ENCODE results near the gene CXCL11.

Gene CXCL11

GRCh38 chr4:76067652-76068286 is 31.9 kb upstream of the CXCL11 start:
- H3K9me3 ChIP-seq (ENCODE audit: insufficient read depth, low read length), result peaks cover 12% of the 10 kb centered on the region; the same call in 1 of the 2 replicates
- DNase-seq (ENCODE audit: low read depth, low spot score), result peak; percentile 52
- no peaks in the 10 kb centered on the region for H3K36me3 ChIP-seq (ENCODE audit: insufficient read depth, insufficient read length, low read length)
- no peaks in the 10 kb centered on the region for H3K4me1 ChIP-seq (ENCODE audit: insufficient read depth, insufficient read length)
- no peak overlapping the region for H3K9ac ChIP-seq (ENCODE audit: insufficient read length, low read depth)
- no peak overlapping the region for H3K4me3 ChIP-seq (ENCODE audit: insufficient read length, low read depth)
- no peak for TF ChIP-seq ZNF274 (IDR thresholded peaks at IDR 0.05; ENCODE audit: low read depth, low read length)
- no peak for TF ChIP-seq YY1 (IDR thresholded peaks at IDR 0.05; ENCODE audit: insufficient read depth, insufficient read length)
- no peak for TF ChIP-seq SUZ12 (IDR thresholded peaks at IDR 0.05; ENCODE audit: extremely low read depth, insufficient read depth, insufficient read length)
- no peaks in the 10 kb centered on the region for H3K27me3 ChIP-seq (ENCODE audit: insufficient read depth, insufficient read length)

- Histone ChIP-seq H3K27me3 (ENCODE audit: insufficient read depth, insufficient read length) (no peaks in the 10 kb centered on the region), H3K9ac (ENCODE audit: insufficient read length, low read depth) (no peak overlapping the region), H3K9me3 (ENCODE audit: insufficient read depth, low read length) (peaks cover 12% of the 10 kb centered on the region; the same call in 1 of the 2 replicates), H3K4me3 (ENCODE audit: insufficient read length, low read depth) (no peak overlapping the region), H3K36me3 (ENCODE audit: insufficient read depth, insufficient read length, low read length) (no peaks in the 10 kb centered on the region), H3K4me1 (ENCODE audit: insufficient read depth, insufficient read length) (no peaks in the 10 kb centered on the region)
- no peak for DNase-seq (ENCODE audit: low read depth, low spot score)
- TF ChIP-seq SUZ12 (IDR thresholded peaks at IDR 0.05; ENCODE audit: extremely low read depth, insufficient read depth, insufficient read length), result no peak
- TF ChIP-seq ZNF274 (IDR thresholded peaks at IDR 0.05; ENCODE audit: low read depth, low read length), result no peak
- TF ChIP-seq YY1 (IDR thresholded peaks at IDR 0.05; ENCODE audit: insufficient read depth, insufficient read length), result no peak
Observed at GRCh38 chr4:76066546-76066945, 30.7 kb upstream of the CXCL11 start.

DNA sequence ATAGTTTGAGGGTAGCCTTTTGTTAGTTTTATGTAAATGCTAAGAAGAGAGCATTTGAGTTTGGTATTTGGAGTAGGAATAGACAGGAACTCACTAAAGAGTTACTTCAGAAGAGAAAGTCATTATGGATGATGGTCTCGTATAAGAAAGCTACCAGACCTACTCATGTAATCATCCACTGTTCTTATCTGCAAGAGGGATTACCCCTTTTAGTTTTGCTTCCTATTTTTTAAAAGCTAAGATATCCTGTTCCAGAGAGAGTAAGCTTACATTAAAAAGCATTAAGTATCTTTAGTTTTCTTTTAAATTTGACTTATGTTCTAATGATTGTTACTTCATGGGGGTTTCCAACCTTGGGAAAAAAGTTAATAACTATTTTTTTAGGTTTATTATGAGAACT is 26.1 kb upstream of the CXCL11 start:
- Histone ChIP-seq H3K36me3 (ENCODE audit: insufficient read depth, insufficient read length, low read length) (no peaks in the 10 kb centered on the region), H3K4me3 (ENCODE audit: insufficient read length, low read depth) (no peak overlapping the region), H3K9me3 (ENCODE audit: insufficient read depth, low read length) (peaks cover 12% of the 10 kb centered on the region; the same call in 1 of the 2 replicates), H3K9ac (ENCODE audit: insufficient read length, low read depth) (no peak overlapping the region), H3K27me3 (ENCODE audit: insufficient read depth, insufficient read length) (no peaks in the 10 kb centered on the region), H3K4me1 (ENCODE audit: insufficient read depth, insufficient read length) (no peaks in the 10 kb centered on the region)
- DNase-seq (ENCODE audit: low read depth, low spot score), result no peak
- TF ChIP-seq SUZ12 (IDR thresholded peaks at IDR 0.05; ENCODE audit: extremely low read depth, insufficient read depth, insufficient read length), result no peak
- TF ChIP-seq ZNF274 (IDR thresholded peaks at IDR 0.05; ENCODE audit: low read depth, low read length), result no peak
- TF ChIP-seq YY1 (IDR thresholded peaks at IDR 0.05; ENCODE audit: insufficient read depth, insufficient read length), result no peak

DNA sequence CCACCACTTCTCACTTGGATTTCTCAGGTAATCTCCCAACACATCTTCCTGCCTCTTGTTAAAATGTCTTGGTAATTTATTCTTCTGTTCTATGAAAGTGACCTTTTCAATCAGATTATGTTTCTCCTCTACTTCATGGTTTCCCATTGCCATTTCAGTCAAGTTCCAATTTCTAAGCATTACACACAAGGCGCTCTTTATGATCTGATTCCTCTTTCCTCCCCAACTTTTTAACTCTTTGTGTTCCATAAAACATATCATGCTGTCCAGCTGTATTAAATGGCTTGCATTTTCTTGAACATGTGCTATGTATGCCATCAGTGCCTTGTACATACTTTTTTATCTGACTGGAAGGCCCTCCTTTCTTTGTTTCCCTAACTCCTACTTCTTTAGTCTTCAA is 25.6 kb upstream of the CXCL11 start:
- Histone ChIP-seq H3K9ac (ENCODE audit: insufficient read length, low read depth) (no peak overlapping the region), H3K4me3 (ENCODE audit: insufficient read length, low read depth) (no peak overlapping the region), H3K9me3 (ENCODE audit: insufficient read depth, low read length) (peaks cover 7% of the 10 kb centered on the region; the same call in 1 of the 2 replicates), H3K27me3 (ENCODE audit: insufficient read depth, insufficient read length) (no peaks in the 10 kb centered on the region), H3K4me1 (ENCODE audit: insufficient read depth, insufficient read length) (no peaks in the 10 kb centered on the region), H3K36me3 (ENCODE audit: insufficient read depth, insufficient read length, low read length) (no peaks in the 10 kb centered on the region)
- no peak for TF ChIP-seq YY1 (IDR thresholded peaks at IDR 0.05; ENCODE audit: insufficient read depth, insufficient read length)
- no peak for TF ChIP-seq ZNF274 (IDR thresholded peaks at IDR 0.05; ENCODE audit: low read depth, low read length)
- TF ChIP-seq SUZ12 (IDR thresholded peaks at IDR 0.05; ENCODE audit: extremely low read depth, insufficient read depth, insufficient read length), result no peak
- DNase-seq (ENCODE audit: low read depth, low spot score), result no peak

DNA sequence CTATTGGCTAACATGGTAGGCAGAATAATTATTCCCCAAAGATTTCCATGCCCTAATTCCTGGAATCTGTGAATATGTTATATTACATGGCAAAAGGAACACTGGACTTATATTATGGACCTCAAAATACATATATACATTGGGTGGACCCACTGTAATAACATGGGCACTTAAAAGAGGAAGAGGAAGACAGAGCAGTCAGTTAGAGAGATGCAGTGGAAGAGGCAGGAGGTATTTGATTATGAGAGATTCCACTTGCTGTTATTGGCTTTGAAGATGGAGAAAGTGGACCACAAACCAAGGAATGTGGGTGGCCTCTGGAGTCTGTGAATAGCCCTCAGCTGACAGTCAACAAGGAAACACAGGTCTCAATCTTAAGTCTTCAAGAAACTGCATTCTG is 24.6 kb upstream of the CXCL11 start:
- H3K9ac ChIP-seq (ENCODE audit: insufficient read length, low read depth), result no peak overlapping the region
- DNase-seq (ENCODE audit: low read depth, low spot score), result no peak
- TF ChIP-seq YY1 (IDR thresholded peaks at IDR 0.05; ENCODE audit: insufficient read depth, insufficient read length), result no peak
- TF ChIP-seq ZNF274 (IDR thresholded peaks at IDR 0.05; ENCODE audit: low read depth, low read length), result no peak
- TF ChIP-seq SUZ12 (IDR thresholded peaks at IDR 0.05; ENCODE audit: extremely low read depth, insufficient read depth, insufficient read length), result no peak
- H3K4me1 ChIP-seq (ENCODE audit: insufficient read depth, insufficient read length), result no peaks in the 10 kb centered on the region
- H3K9me3 ChIP-seq (ENCODE audit: insufficient read depth, low read length), result no peaks in the 10 kb centered on the region
- H3K27me3 ChIP-seq (ENCODE audit: insufficient read depth, insufficient read length), result no peaks in the 10 kb centered on the region
- H3K4me3 ChIP-seq (ENCODE audit: insufficient read length, low read depth), result no peak overlapping the region
- H3K36me3 ChIP-seq (ENCODE audit: insufficient read depth, insufficient read length, low read length), result no peaks in the 10 kb centered on the region

- Histone ChIP-seq H3K9me3 (ENCODE audit: insufficient read depth, low read length) (no peaks in the 10 kb centered on the region), H3K4me1 (ENCODE audit: insufficient read depth, insufficient read length) (no peaks in the 10 kb centered on the region), H3K36me3 (ENCODE audit: insufficient read depth, insufficient read length, low read length) (no peaks in the 10 kb centered on the region), H3K27me3 (ENCODE audit: insufficient read depth, insufficient read length) (no peaks in the 10 kb centered on the region), H3K9ac (ENCODE audit: insufficient read length, low read depth) (no peak overlapping the region), H3K4me3 (ENCODE audit: insufficient read length, low read depth) (no peak overlapping the region)
- DNase-seq (ENCODE audit: low read depth, low spot score), result no peak
- TF ChIP-seq ZNF274 (IDR thresholded peaks at IDR 0.05; ENCODE audit: low read depth, low read length) (no peak), SUZ12 (IDR thresholded peaks at IDR 0.05; ENCODE audit: extremely low read depth, insufficient read depth, insufficient read length) (no peak), YY1 (IDR thresholded peaks at IDR 0.05; ENCODE audit: insufficient read depth, insufficient read length) (no peak)
Observed at GRCh38 chr4:76059750-76060149, 23.9 kb upstream of the CXCL11 start.

DNA sequence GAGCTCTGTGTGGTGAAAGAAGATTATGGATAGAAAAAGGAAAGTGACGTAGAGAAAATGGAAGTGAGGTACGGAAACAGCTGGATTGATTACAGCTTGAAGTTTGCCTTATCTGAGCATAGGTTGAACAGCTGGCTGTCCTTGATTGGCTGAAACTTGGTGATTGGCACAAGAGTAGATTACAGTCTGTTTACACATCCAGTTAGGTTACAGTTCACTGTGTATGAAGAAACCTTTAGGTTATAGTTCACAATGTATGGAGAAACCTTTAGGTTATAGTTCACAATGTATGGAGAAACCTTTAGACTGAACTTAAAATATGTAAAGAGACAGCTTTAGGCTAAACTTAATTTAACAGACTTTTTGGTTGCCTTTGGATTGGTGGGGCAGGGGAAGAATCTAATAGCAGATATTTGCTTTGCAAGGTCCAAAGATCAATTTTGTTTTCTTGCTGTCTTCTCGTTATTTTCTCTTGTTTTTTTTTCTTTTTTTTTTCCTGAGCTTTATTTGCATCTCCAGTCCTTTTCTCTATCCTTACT is 23.1 kb upstream of the CXCL11 start:
- no peaks in the 10 kb centered on the region for H3K36me3 ChIP-seq (ENCODE audit: insufficient read depth, insufficient read length, low read length)
- no peak overlapping the region for H3K9ac ChIP-seq (ENCODE audit: insufficient read length, low read depth)
- TF ChIP-seq SUZ12 (IDR thresholded peaks at IDR 0.05; ENCODE audit: extremely low read depth, insufficient read depth, insufficient read length) (no peak), ZNF274 (IDR thresholded peaks at IDR 0.05; ENCODE audit: low read depth, low read length) (no peak), YY1 (IDR thresholded peaks at IDR 0.05; ENCODE audit: insufficient read depth, insufficient read length) (no peak)
- no peaks in the 10 kb centered on the region for H3K9me3 ChIP-seq (ENCODE audit: insufficient read depth, low read length)
- no peaks in the 10 kb centered on the region for H3K4me1 ChIP-seq (ENCODE audit: insufficient read depth, insufficient read length)
- no peak for DNase-seq (ENCODE audit: low read depth, low spot score)
- H3K4me3 ChIP-seq (ENCODE audit: insufficient read length, low read depth), result no peak overlapping the region
- H3K27me3 ChIP-seq (ENCODE audit: insufficient read depth, insufficient read length), result no peaks in the 10 kb centered on the region
